OCI-LY7 (cell line): ENCODE data around the gene VPS4B. TPM values are rescaled to one million over a fixed set of nuclear protein-coding genes. Genes with fewer than 3 reads are reported as not detected.

Source experiments
- BruUV-seq: library from RNA; stranded (reverse); fragments of 400-500 nt; replicated peaks from 2 replicates; lab custom pipeline; 2021; lab: Mats Ljungman, UMichigan
- CTCF ChIA-PET: fragments of 300-600 bp; sonication (Branson Sonifier 250); formaldehyde crosslinking; loops from one replicate; lab custom pipeline; 2022; ENCODE audit warnings: antibody characterized with exemption; ENCODE audit not compliant: unreplicated experiment; lab: Charles Lee
- POLR2A ChIA-PET: fragments of 300-600 bp; sonication (Branson Sonifier 250); formaldehyde crosslinking; loops from one replicate; lab custom pipeline; 2022; ENCODE audit warnings: antibody characterized with exemption; lab: Charles Lee
- DNase-seq: peaks from one replicate; pipeline ENCODE4 v3.0.0-alpha.2; 2015; ENCODE audit warnings: low spot score
- H2AFZ ChIP-seq: fragments of 200-600 bp; sonication (generic), shearing (Covaris generic); 2 replicates; pipeline ENCODE4 v1.6.1; 2014; ENCODE audit warnings: mild to moderate bottlenecking, antibody characterized with exemption, low read length, moderate library complexity
- H3K27ac ChIP-seq: fragments of 200-600 bp; sonication (generic); 2 replicates; pipeline ENCODE4 v1.5.1; 2014; ENCODE audit warnings: mixed run types, low read depth, mild to moderate bottlenecking, moderate library complexity, low read length, inconsistent platforms; ENCODE audit not compliant: poor library complexity, severe bottlenecking
- H3K36me3 ChIP-seq: fragments of 200-600 bp; sonication (generic); 2 replicates; pipeline ENCODE4 v1.6.1; 2014; ENCODE audit warnings: mild to moderate bottlenecking, antibody characterized with exemption, low read length, moderate library complexity, mixed read lengths; ENCODE audit not compliant: insufficient read depth
- H3K4me1 ChIP-seq: fragments of 200-600 bp; sonication (generic); 2 replicates; pipeline ENCODE4 v1.5.1; 2014; ENCODE audit warnings: mild to moderate bottlenecking, low read length; ENCODE audit not compliant: insufficient read depth, poor library complexity, severe bottlenecking
- H3K4me2 ChIP-seq: fragments of 200-600 bp; sonication (generic); 2 replicates; pipeline ENCODE4 v1.6.1; 2014; ENCODE audit warnings: mild to moderate bottlenecking, low read length
- H3K4me3 ChIP-seq: fragments of 200-600 bp; sonication (generic); 2 replicates; pipeline ENCODE4 v1.5.1; 2014; ENCODE audit warnings: mild to moderate bottlenecking, low read depth, low read length; ENCODE audit not compliant: poor library complexity, severe bottlenecking
- H3K79me2 ChIP-seq: fragments of 200-600 bp; sonication (generic); 2 replicates; pipeline ENCODE4 v1.6.1; 2016; ENCODE audit warnings: low read depth, mild to moderate bottlenecking, low read length, moderate library complexity, mixed read lengths; ENCODE audit not compliant: insufficient read depth
- H3K9me2 ChIP-seq: fragments of 200-600 bp; sonication (generic); 2 replicates; pipeline ENCODE4 v1.6.1; 2016; ENCODE audit warnings: mild to moderate bottlenecking, low read length, mixed read lengths; ENCODE audit not compliant: insufficient read depth
- H3K9me3 ChIP-seq: fragments of 200-600 bp; sonication (generic); 2 replicates; pipeline ENCODE4 v1.6.1; 2014; ENCODE audit warnings: mild to moderate bottlenecking, mixed run types, low read length, mixed read lengths
- H4K20me1 ChIP-seq: fragments of 200-600 bp; sonication (generic); 2 replicates; pipeline ENCODE4 v1.6.1; 2014; ENCODE audit warnings: mild to moderate bottlenecking, antibody characterized with exemption, low read length, moderate library complexity, mixed read lengths; ENCODE audit not compliant: insufficient read depth
- CTCF ChIP-seq: fragments of 200-600 bp; sonication (generic); conservative IDR thresholded peaks from 2 replicates; pipeline ENCODE4 v1.5.1; 2014; ENCODE audit warnings: mild to moderate bottlenecking, antibody characterized with exemption, low read length, moderate library complexity, mixed read lengths
- EZH2phosphoT487 ChIP-seq: fragments of 200-600 bp; sonication (generic); IDR thresholded peaks from 2 replicates; pipeline ENCODE4 v1.6.1; 2018; ENCODE audit warnings: low read depth, borderline replicate concordance, mild to moderate bottlenecking, mixed run types, antibody characterized with exemption, low read length, moderate library complexity, mixed read lengths
- intact Hi-C: fragments of 100-400 bp; cut with micrococcal nuclease; formaldehyde crosslinking; loops from one replicate; pipeline ENCODE4 v1.10.0; 2022; ENCODE audit not compliant: unreplicated experiment
- total RNA-seq, 2 experiments: library from RNA; depleted of rRNA in 1 of 2; stranded (reverse); fragments of >200 nt in 1 of 2; shearing (Covaris generic) in 1 of 2; gene quantifications; 2 replicates each; pipeline ENCODE4 v1.2.3, GENCODE V29; 2014 to 2022

VPS4B gene
- total RNA-seq, 2 experiments from 2014 or later = 12.3 to 22.9 TPM

- H3K36me3 ChIP-seq = no peaks in the 10 kb centered on the region
- TF ChIP-seq CTCF = no peak
- no peak for TF ChIP-seq EZH2phosphoT487
- no peak overlapping the region for H3K27ac ChIP-seq
- no peaks in the 10 kb centered on the region for H3K79me2 ChIP-seq
- ChIA-PET POLR2A (interaction anchor here (0.6 kb wide), 1 partner anchor 24 kb away, joined by 4 read pairs; the partner anchor contains the start of gene VPS4B), CTCF (no interaction called here)
- BruUV-seq = no TSS peak
- no peaks in the 10 kb centered on the region for H4K20me1 ChIP-seq
- no peak overlapping the region for H2AFZ ChIP-seq
- DNase-seq = no peak
- H3K4me3 ChIP-seq = no peak overlapping the region
- no peaks in the 10 kb centered on the region for H3K9me3 ChIP-seq
- H3K9me2 ChIP-seq = no peaks in the 10 kb centered on the region
- no peak overlapping the region for H3K4me2 ChIP-seq
- no peaks in the 10 kb centered on the region for H3K4me1 ChIP-seq
- intact Hi-C loops = no loop called here
Observed at GRCh38 chr18:63446266-63446665, 24.0 kb upstream of the VPS4B start.

GRCh38 chr18:63445037-63445436 is 22.8 kb upstream of the VPS4B start:
- Histone ChIP-seq H4K20me1 (no peaks in the 10 kb centered on the region), H3K4me3 (no peak overlapping the region), H3K79me2 (no peaks in the 10 kb centered on the region), H3K27ac (no peak overlapping the region), H3K36me3 (no peaks in the 10 kb centered on the region), H3K4me1 (no peaks in the 10 kb centered on the region), H3K4me2 (no peak overlapping the region), H3K9me3 (no peaks in the 10 kb centered on the region), H2AFZ (no peak overlapping the region), H3K9me2 (no peaks in the 10 kb centered on the region)
- intact Hi-C loops = no loop called here
- BruUV-seq = no TSS peak
- DNase-seq = no peak
- CTCF ChIA-PET = no interaction called here
- POLR2A ChIA-PET = interaction anchor here (1.1 kb wide), 1 partner anchor 18 kb away, joined by 3 read pairs; no protein-coding TSS in a partner anchor
- no peak for TF ChIP-seq EZH2phosphoT487
- no peak for TF ChIP-seq CTCF

- Histone ChIP-seq H3K36me3 (no peaks in the 10 kb centered on the region), H3K4me1 (no peaks in the 10 kb centered on the region), H4K20me1 (no peaks in the 10 kb centered on the region), H3K27ac (no peak overlapping the region), H3K4me2 (no peak overlapping the region), H2AFZ (no peak overlapping the region), H3K79me2 (no peaks in the 10 kb centered on the region), H3K9me2 (no peaks in the 10 kb centered on the region), H3K9me3 (no peaks in the 10 kb centered on the region), H3K4me3 (no peak overlapping the region)
- ChIA-PET CTCF (no interaction called here), POLR2A (interaction anchor here (1.1 kb wide), 1 partner anchor 18 kb away, joined by 3 read pairs; no protein-coding TSS in a partner anchor)
- TF ChIP-seq EZH2phosphoT487 (no peak), CTCF (no peak)
- no TSS peak for BruUV-seq
- no peak for DNase-seq
- intact Hi-C loops = no loop called here
Observed at GRCh38 chr18:63444580-63444979, 22.3 kb upstream of the VPS4B start.
